HPDE6-E6E7 (cell line): Measurements from ENCODE around the gene CAMSAP1.

Experiments
- DNase-seq: peaks from one replicate; pipeline ENCODE4 v3.0.0; 2011; ENCODE audit warnings: missing footprints; ENCODE audit errors: extremely low spot score

Gene CAMSAP1

GRCh38 chr9:135776893-135777622 is 130.3 kb downstream of the CAMSAP1 start:
- no peak for DNase-seq

- no peak for DNase-seq
Measured at GRCh38 chr9:135775911-135776310, 131.4 kb downstream of the CAMSAP1 start.

GRCh38 chr9:135774794-135775525 is 132.4 kb downstream of the CAMSAP1 start:
- DNase-seq = no peak

GRCh38 chr9:135774239-135774747 is 133.1 kb downstream of the CAMSAP1 start:
- no peak for DNase-seq

- no peak for DNase-seq
Measured at GRCh38 chr9:135773530-135774238, 133.7 kb downstream of the CAMSAP1 start.

GRCh38 chr9:135772702-135773493 is 134.4 kb downstream of the CAMSAP1 start:
- DNase-seq = no peak

- DNase-seq = no peak
Measured at GRCh38 chr9:135772056-135772646, 135.2 kb downstream of the CAMSAP1 start.

GRCh38 chr9:135771401-135772051 is 135.8 kb downstream of the CAMSAP1 start:
- no peak for DNase-seq

- no peak for DNase-seq
Measured at GRCh38 chr9:135770771-135771170, 136.6 kb downstream of the CAMSAP1 start.

- DNase-seq = no peak
Measured at GRCh38 chr9:135770203-135770535, 137.2 kb downstream of the CAMSAP1 start.

GRCh38 chr9:135769489-135770202 is 137.7 kb downstream of the CAMSAP1 start:
- no peak for DNase-seq

- no peak for DNase-seq
Measured at GRCh38 chr9:135768516-135769218, 138.7 kb downstream of the CAMSAP1 start.

- no peak for DNase-seq
Measured at GRCh38 chr9:135766707-135767106, 140.6 kb downstream of the CAMSAP1 start.

GRCh38 chr9:135766251-135766650 is 141.1 kb downstream of the CAMSAP1 start:
- no peak for DNase-seq

GRCh38 chr9:135765416-135765815 is 141.9 kb downstream of the CAMSAP1 start:
- DNase-seq = no peak

GRCh38 chr9:135764731-135765130 is 142.6 kb downstream of the CAMSAP1 start:
- no peak for DNase-seq

- DNase-seq = no peak
Measured at GRCh38 chr9:135763716-135764446, 143.5 kb downstream of the CAMSAP1 start.

- no peak for DNase-seq
Measured at GRCh38 chr9:135762921-135763320, 144.4 kb downstream of the CAMSAP1 start.

- no peak for DNase-seq
Measured at GRCh38 chr9:135761845-135762168, 145.5 kb downstream of the CAMSAP1 start.
